Keratinocyte (primary cell): ENCODE data around the gene ZC3H12C.

Experiments used
- EZH2 ChIP-seq: IDR thresholded peaks from one replicate; pipeline ENCODE4 v1.6.1; 2012; ENCODE audit warnings: inconsistent platforms, mild to moderate bottlenecking, low read length, moderate library complexity
- TF ChIP-seq, protein P1 (sequence below), 3 experiments: IDR thresholded peaks in 1 of 3; conservative IDR thresholded peaks in 1 of 3; optimal IDR thresholded peaks in 1 of 3; 2 replicates in 2 of 3; 3 replicates in 1 of 3; pipeline versions ENCODE3 to v1.5.1; 2011; ENCODE audit warnings: low read length in 3 of 3, mild to moderate bottlenecking in 3 of 3, moderate library complexity in 2 of 3, control low read depth in 1 of 3, inconsistent platforms in 1 of 3; ENCODE audit not compliant: insufficient read depth in 2 of 3; ENCODE audit errors: extremely low read depth in 1 of 3

GRCh38 chr11:110172468-110173065 lies 79.4 kb downstream of the ZC3H12C start:
- TF ChIP-seq, protein P1, sequence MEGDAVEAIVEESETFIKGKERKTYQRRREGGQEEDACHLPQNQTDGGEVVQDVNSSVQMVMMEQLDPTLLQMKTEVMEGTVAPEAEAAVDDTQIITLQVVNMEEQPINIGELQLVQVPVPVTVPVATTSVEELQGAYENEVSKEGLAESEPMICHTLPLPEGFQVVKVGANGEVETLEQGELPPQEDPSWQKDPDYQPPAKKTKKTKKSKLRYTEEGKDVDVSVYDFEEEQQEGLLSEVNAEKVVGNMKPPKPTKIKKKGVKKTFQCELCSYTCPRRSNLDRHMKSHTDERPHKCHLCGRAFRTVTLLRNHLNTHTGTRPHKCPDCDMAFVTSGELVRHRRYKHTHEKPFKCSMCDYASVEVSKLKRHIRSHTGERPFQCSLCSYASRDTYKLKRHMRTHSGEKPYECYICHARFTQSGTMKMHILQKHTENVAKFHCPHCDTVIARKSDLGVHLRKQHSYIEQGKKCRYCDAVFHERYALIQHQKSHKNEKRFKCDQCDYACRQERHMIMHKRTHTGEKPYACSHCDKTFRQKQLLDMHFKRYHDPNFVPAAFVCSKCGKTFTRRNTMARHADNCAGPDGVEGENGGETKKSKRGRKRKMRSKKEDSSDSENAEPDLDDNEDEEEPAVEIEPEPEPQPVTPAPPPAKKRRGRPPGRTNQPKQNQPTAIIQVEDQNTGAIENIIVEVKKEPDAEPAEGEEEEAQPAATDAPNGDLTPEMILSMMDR (optimal IDR thresholded peaks at IDR 0.05 in 1 of 3, IDR thresholded peaks at IDR 0.05 in 1 of 3, conservative IDR thresholded peaks at IDR 0.05 in 1 of 3; ENCODE audit: extremely low read depth in 1 of 3, insufficient read depth in 2 of 3, low read length in 3 of 3): no peak
- TF ChIP-seq EZH2: no peak
